Muscle layer of colon (tissue), 2 donors: Measurements from ENCODE around the gene SGPP2.

Source experiments
- H3K27ac ChIP-seq: one replicate; pipeline ENCODE4 v1.7.0; 2013; ENCODE audit warnings: low read depth, mild to moderate bottlenecking, low read length, moderate library complexity
- H3K27me3 ChIP-seq, 2 donors: one replicate each; pipeline ENCODE4 v1.7.0; 2013; ENCODE audit warnings: low read length in 2 of 2, mild to moderate bottlenecking in 2 of 2; ENCODE audit not compliant: insufficient read depth in 2 of 2, control insufficient read depth in 1 of 2
- H3K36me3 ChIP-seq: one replicate; pipeline ENCODE4 v1.7.0; 2013; ENCODE audit warnings: mild to moderate bottlenecking, low read length; ENCODE audit not compliant: insufficient read depth
- H3K4me1 ChIP-seq: one replicate; pipeline ENCODE4 v1.7.0; 2013; ENCODE audit warnings: mild to moderate bottlenecking, low read length; ENCODE audit not compliant: insufficient read depth
- H3K4me3 ChIP-seq, 2 donors: one replicate each; pipeline ENCODE4 v1.7.0; 2013; ENCODE audit warnings: low read length in 2 of 2, low read depth in 1 of 2, mild to moderate bottlenecking in 1 of 2, moderate library complexity in 1 of 2
- H3K9ac ChIP-seq: one replicate; pipeline ENCODE4 v1.7.0; 2013; ENCODE audit warnings: low read length
- H3K9me3 ChIP-seq: one replicate; pipeline ENCODE4 v1.7.0; 2013; ENCODE audit warnings: mild to moderate bottlenecking, low read length
- donor health status: abdominal sarcoma.
- donor health status: Adenocarcinoma of cecum.

The SGPP2 gene

DNA sequence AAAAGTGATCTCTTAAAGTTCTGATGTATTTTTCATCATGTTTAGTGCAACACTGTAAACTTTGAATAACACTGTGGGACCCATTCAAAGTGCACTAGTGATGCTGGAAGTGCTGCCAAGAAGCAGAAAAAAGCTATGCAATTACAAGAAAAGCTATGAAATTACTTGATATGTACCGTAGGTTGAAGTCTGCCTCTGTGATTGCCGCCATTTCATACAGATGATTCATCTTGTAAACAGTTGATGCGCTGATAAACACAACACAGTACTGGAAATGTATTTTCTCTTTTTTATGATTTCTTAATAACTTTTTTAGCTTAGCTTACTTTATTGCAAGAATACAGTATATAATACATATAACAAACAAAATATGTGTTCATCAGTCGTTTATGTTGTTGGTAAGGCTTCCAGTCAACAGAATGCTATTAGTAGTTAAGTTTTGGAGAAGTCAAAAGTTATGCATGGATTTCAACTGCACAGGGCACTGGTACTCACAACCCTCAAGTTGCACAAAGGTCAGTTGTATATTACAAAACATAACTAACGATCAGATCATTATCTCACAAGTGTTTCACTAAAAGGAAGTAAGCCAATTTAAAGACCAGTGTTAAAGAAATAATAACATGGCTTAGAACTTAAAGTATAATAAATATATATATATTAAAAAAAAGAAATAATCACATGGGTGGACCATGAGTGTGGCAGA, 82.0 kb downstream of the SGPP2 start:
- H3K36me3 ChIP-seq, result no peaks in the 10 kb centered on the region
- H3K9ac ChIP-seq, result no peak overlapping the region
- H3K27ac ChIP-seq, result no peak overlapping the region
- no peaks in the 10 kb centered on the region for H3K9me3 ChIP-seq
- no peaks in the 10 kb centered on the region for H3K27me3 ChIP-seq
- H3K4me1 ChIP-seq, result no peaks in the 10 kb centered on the region
- no peak overlapping the region for H3K4me3 ChIP-seq

DNA sequence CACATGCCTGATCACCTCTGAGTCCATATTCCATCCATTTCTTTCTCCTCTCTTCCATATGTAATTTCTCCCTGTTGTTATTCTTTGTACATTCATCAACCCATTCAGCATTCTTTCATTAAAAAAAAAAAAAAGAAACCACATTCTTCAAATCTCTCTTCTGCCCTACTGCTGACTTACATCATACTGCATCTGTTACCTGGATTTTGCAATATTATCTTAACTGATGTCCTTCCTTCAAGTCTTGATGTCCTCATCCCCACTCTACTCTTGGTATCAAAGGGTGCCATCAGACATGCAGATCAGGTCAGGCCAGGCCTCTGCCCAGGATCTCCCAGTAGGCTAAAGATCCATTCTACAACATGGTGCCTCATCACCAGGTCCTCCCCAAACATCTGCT, 90.6 kb downstream of the SGPP2 start:
- peaks cover 8% of the 10 kb centered on the region for H3K4me1 ChIP-seq
- H3K36me3 ChIP-seq, result no peaks in the 10 kb centered on the region
- no peaks in the 10 kb centered on the region for H3K27me3 ChIP-seq
- H3K27ac ChIP-seq, result no peak overlapping the region
- H3K9me3 ChIP-seq, result no peaks in the 10 kb centered on the region
- H3K4me3 ChIP-seq, result no peak overlapping the region
- H3K9ac ChIP-seq, result no peak overlapping the region

GRCh38 chr2:222518570-222519381, 94.4 kb downstream of the SGPP2 start:
- H3K36me3 ChIP-seq, result no peaks in the 10 kb centered on the region
- no peaks in the 10 kb centered on the region for H3K27me3 ChIP-seq
- H3K27ac ChIP-seq, result no peak overlapping the region
- H3K9me3 ChIP-seq, result no peaks in the 10 kb centered on the region
- no peak overlapping the region for H3K4me3 ChIP-seq
- no peak overlapping the region for H3K9ac ChIP-seq
- peaks cover 8% of the 10 kb centered on the region for H3K4me1 ChIP-seq

- Histone ChIP-seq H3K36me3 (no peaks in the 10 kb centered on the region), H3K27ac (no peak overlapping the region), H3K9ac (no peak overlapping the region), H3K4me1 (peaks cover 8% of the 10 kb centered on the region), H3K4me3 (no peak overlapping the region), H3K27me3 (no peaks in the 10 kb centered on the region), H3K9me3 (no peaks in the 10 kb centered on the region)
These were observed 96.8 kb downstream of the SGPP2 start for GRCh38 chr2:222521099-222521498.

- Histone ChIP-seq H3K4me1 (peaks cover 8% of the 10 kb centered on the region), H3K36me3 (no peaks in the 10 kb centered on the region), H3K27me3 (no peaks in the 10 kb centered on the region), H3K9me3 (no peaks in the 10 kb centered on the region), H3K4me3 (no peak overlapping the region), H3K27ac (no peak overlapping the region), H3K9ac (no peak overlapping the region)
These were observed 97.7 kb downstream of the SGPP2 start for GRCh38 chr2:222522082-222522481.

DNA sequence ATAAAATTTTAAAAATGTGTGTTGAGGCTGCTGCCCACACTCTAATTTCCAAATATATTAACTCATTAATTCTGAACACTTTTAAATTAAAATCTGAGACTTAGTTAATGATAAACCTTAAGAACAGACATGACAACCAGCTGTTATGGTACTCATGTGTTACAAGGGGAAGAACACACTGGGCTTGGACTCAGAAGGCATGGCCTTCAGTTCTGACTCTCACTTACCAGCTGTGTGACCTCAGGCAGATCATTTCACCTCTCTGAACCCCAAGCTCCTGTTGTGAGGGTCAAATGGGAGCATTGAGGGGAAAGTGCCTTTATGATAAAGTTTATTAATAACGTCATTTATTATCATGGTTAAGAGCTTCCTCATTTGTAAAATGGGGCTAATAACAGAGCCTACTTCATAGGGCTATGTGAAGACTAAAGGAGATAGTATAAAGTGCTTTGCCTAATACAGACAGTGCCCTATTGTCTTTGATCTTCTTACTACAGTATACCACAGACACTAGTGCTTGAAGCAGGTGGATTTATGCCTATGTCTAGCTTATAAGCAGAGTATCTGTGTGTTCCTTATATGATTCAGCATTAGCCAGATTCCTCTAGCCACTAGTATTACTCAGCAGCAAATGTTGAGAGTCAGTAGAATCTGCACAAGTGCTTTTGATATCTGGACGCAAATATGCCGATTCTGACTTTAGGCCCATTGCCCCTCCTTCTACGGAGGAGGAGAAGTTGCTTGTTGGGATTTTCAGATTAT, 99.6 kb downstream of the SGPP2 start:
- Histone ChIP-seq H3K36me3 (no peaks in the 10 kb centered on the region), H3K27me3 (no peaks in the 10 kb centered on the region), H3K4me1 (peaks cover 1% of the 10 kb centered on the region), H3K9ac (no peak overlapping the region), H3K9me3 (no peaks in the 10 kb centered on the region), H3K4me3 (no peak overlapping the region), H3K27ac (no peak overlapping the region)

DNA sequence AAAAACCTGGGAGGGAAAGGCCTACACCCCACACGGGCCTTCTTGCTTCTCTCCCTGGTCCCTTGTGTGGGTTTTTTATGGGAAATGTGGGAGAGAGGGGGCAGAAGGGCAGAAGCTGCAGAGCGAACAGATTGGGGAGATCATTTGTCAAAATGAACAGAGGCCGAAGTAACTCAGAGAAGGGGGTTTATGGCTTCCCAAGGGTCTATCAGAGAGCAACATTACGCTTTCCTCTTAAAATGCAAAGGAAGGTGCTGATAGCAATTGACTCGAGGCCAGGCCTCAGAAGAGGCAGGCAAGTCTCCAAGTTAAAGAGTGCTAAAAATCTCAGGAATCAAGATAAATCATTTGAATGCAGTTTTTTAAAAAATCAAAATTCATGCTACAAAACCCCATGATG, 101.5 kb downstream of the SGPP2 start:
- no peaks in the 10 kb centered on the region for H3K27me3 ChIP-seq
- H3K4me3 ChIP-seq, result no peak overlapping the region
- no peaks in the 10 kb centered on the region for H3K9me3 ChIP-seq
- H3K27ac ChIP-seq, result no peak overlapping the region
- H3K36me3 ChIP-seq, result no peaks in the 10 kb centered on the region
- H3K4me1 ChIP-seq, result no peaks in the 10 kb centered on the region
- H3K9ac ChIP-seq, result no peak overlapping the region

GRCh38 chr2:222526480-222527277, 102.3 kb downstream of the SGPP2 start:
- Histone ChIP-seq H3K27me3 (no peaks in the 10 kb centered on the region), H3K9ac (no peak overlapping the region), H3K4me1 (no peaks in the 10 kb centered on the region)

DNA sequence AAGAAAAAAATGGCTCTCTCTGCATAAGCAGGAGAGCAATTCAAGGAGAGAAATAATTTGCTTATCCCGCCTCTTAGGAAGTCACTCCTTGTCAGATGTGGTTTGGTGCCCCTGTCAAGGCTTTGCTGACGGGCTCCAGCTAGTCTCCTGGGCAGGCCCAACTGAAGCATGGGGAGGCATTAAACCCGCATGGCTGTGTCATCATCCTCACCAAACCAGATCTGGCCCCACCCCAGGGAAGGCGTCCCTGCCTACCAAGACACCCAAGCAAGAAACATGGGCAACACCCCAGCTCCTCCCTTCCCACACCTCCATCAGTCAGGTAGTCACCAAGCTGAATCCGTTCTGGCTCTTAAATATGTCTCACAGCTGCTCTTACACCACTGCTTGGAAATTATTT, 108.0 kb downstream of the SGPP2 start:
- no peaks in the 10 kb centered on the region for H3K4me1 ChIP-seq
- H3K4me3 ChIP-seq, result no peak overlapping the region
- H3K9me3 ChIP-seq, result no peaks in the 10 kb centered on the region
- H3K27ac ChIP-seq, result no peak overlapping the region
- H3K27me3 ChIP-seq, result no peaks in the 10 kb centered on the region
- H3K36me3 ChIP-seq, result no peaks in the 10 kb centered on the region
- no peak overlapping the region for H3K9ac ChIP-seq

More at GRCh38 chr2:222526480-222527277, 102.3 kb downstream of the SGPP2 start:
- H3K36me3 ChIP-seq, result no peaks in the 10 kb centered on the region
- no peak overlapping the region for H3K4me3 ChIP-seq
- no peaks in the 10 kb centered on the region for H3K9me3 ChIP-seq
- no peak overlapping the region for H3K27ac ChIP-seq

DNA sequence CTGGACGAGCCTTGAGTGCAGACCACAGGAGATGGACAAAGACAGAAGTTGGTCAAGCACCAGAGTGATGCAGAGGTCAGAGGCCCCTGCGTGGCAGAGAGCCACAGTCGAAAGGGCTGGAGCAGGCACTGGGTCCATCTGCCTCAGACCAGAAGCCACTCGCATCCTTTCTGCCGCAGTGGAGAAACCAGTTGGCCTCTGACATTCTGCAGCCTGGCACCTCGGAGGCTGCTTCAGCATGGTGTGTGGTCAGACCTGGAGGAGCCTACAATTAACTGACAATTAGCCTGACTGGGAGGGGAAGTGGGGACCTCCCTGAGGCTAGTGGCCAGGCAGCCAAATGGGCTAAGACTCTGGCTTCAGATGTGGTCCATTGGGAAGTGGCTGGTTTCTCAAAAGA, 111.1 kb downstream of the SGPP2 start:
- no peaks in the 10 kb centered on the region for H3K36me3 ChIP-seq
- no peak overlapping the region for H3K4me3 ChIP-seq
- no peak overlapping the region for H3K27ac ChIP-seq
- no peaks in the 10 kb centered on the region for H3K27me3 ChIP-seq
- H3K9ac ChIP-seq, result no peak overlapping the region
- no peaks in the 10 kb centered on the region for H3K9me3 ChIP-seq
- H3K4me1 ChIP-seq, result no peaks in the 10 kb centered on the region

DNA sequence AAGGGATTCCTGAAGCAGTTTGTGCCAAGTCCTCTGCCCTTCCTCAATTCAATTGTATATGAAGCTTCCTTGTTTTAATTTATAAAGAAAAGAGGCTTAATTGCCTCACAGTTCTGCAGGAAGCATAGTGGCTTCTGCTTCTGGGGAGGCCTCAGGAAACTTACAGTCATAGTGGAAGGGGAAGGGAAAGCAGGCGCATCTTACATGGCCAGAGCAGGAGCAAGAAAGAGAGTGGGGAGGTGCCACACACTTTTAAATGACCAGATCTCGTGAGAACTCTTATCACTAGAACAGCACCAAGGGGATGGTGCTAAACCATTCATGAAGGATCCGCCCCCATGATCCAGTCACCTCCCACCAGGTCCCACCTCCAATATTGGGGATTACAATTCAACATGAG, 114.2 kb downstream of the SGPP2 start:
- Histone ChIP-seq H3K36me3 (no peaks in the 10 kb centered on the region), H3K9me3 (no peaks in the 10 kb centered on the region), H3K27ac (no peak overlapping the region), H3K4me1 (no peaks in the 10 kb centered on the region), H3K9ac (no peak overlapping the region), H3K27me3 (no peaks in the 10 kb centered on the region), H3K4me3 (no peak overlapping the region)
